Measurements from ENCODE around the gene OR10A4.

- TF ChIP-seq POLR2A (IDR thresholded peaks at IDR 0.05) = no peak
- TF ChIP-seq, protein P1, sequence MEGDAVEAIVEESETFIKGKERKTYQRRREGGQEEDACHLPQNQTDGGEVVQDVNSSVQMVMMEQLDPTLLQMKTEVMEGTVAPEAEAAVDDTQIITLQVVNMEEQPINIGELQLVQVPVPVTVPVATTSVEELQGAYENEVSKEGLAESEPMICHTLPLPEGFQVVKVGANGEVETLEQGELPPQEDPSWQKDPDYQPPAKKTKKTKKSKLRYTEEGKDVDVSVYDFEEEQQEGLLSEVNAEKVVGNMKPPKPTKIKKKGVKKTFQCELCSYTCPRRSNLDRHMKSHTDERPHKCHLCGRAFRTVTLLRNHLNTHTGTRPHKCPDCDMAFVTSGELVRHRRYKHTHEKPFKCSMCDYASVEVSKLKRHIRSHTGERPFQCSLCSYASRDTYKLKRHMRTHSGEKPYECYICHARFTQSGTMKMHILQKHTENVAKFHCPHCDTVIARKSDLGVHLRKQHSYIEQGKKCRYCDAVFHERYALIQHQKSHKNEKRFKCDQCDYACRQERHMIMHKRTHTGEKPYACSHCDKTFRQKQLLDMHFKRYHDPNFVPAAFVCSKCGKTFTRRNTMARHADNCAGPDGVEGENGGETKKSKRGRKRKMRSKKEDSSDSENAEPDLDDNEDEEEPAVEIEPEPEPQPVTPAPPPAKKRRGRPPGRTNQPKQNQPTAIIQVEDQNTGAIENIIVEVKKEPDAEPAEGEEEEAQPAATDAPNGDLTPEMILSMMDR (IDR thresholded peaks at IDR 0.05) = no peak
Measured at GRCh38 chr11:6864438-6864837, 12.0 kb upstream of the OR10A4 start.

Data from testis (tissue), 2 donors.